Measurements from ENCODE around the gene TRIM58.

TRIM58 gene

GRCh38 chr1:247857069-247857984, at the start of gene TRIM58:
Gene TRIM58, plus strand, starts transcription at chr1:247857187. Its CDS starts 60 bp downstream, at chr1:247857247.
- Histone ChIP-seq H3K36me3 (ENCODE audit: control insufficient read depth, insufficient read depth, low read length) (no peaks in the 10 kb centered on the region), H3K9ac (ENCODE audit: low read length) (no peak within 1 kb of the TSS), H3K9me3 (ENCODE audit: control insufficient read depth, low read length) (no peaks in the 10 kb centered on the region), H3K4me1 (ENCODE audit: control insufficient read depth, insufficient read depth, low read length) (no peaks in the 10 kb centered on the region), H3K4me3 (ENCODE audit: low read length) (no peak within 1 kb of the TSS), H3K27me3 (ENCODE audit: control insufficient read depth, insufficient read depth, low read length) (no peaks in the 10 kb centered on the region)

- no peak overlapping the region for H3K9ac ChIP-seq (ENCODE audit: low read length)
- H3K27me3 ChIP-seq (ENCODE audit: control insufficient read depth, insufficient read depth, low read length): no peaks in the 10 kb centered on the region
- H3K4me1 ChIP-seq (ENCODE audit: control insufficient read depth, insufficient read depth, low read length): no peaks in the 10 kb centered on the region
- H3K36me3 ChIP-seq (ENCODE audit: control insufficient read depth, insufficient read depth, low read length): no peaks in the 10 kb centered on the region
- no peaks in the 10 kb centered on the region for H3K9me3 ChIP-seq (ENCODE audit: control insufficient read depth, low read length)
- no peak overlapping the region for H3K4me3 ChIP-seq (ENCODE audit: low read length)
These were observed 44.4 kb upstream of the TRIM58 start for GRCh38 chr1:247812637-247813036.

- Histone ChIP-seq H3K36me3 (ENCODE audit: control insufficient read depth, insufficient read depth, low read length) (no peaks in the 10 kb centered on the region), H3K9me3 (ENCODE audit: control insufficient read depth, low read length) (no peaks in the 10 kb centered on the region), H3K4me3 (ENCODE audit: low read length) (no peak overlapping the region), H3K27me3 (ENCODE audit: control insufficient read depth, insufficient read depth, low read length) (no peaks in the 10 kb centered on the region), H3K9ac (ENCODE audit: low read length) (no peak overlapping the region), H3K4me1 (ENCODE audit: control insufficient read depth, insufficient read depth, low read length) (no peaks in the 10 kb centered on the region)
These were observed 34.9 kb upstream of the TRIM58 start for GRCh38 chr1:247822060-247822459.

GRCh38 chr1:247824023-247824422, 33.0 kb upstream of the TRIM58 start, which contains the start of gene OR14A16:
Gene OR14A16, minus strand, starts transcription at chr1:247824119. Its CDS starts 8,390 bp downstream, at chr1:247815729.
- Histone ChIP-seq H3K27me3 (ENCODE audit: control insufficient read depth, insufficient read depth, low read length) (no peaks in the 10 kb centered on the region), H3K9me3 (ENCODE audit: control insufficient read depth, low read length) (no peaks in the 10 kb centered on the region), H3K4me1 (ENCODE audit: control insufficient read depth, insufficient read depth, low read length) (no peaks in the 10 kb centered on the region), H3K36me3 (ENCODE audit: control insufficient read depth, insufficient read depth, low read length) (no peaks in the 10 kb centered on the region), H3K4me3 (ENCODE audit: low read length) (no peak within 1 kb of the TSS), H3K9ac (ENCODE audit: low read length) (no peak within 1 kb of the TSS)

- H3K4me1 ChIP-seq (ENCODE audit: control insufficient read depth, insufficient read depth, low read length): no peaks in the 10 kb centered on the region
- H3K4me3 ChIP-seq (ENCODE audit: low read length): no peak overlapping the region
- no peak overlapping the region for H3K9ac ChIP-seq (ENCODE audit: low read length)
- no peaks in the 10 kb centered on the region for H3K36me3 ChIP-seq (ENCODE audit: control insufficient read depth, insufficient read depth, low read length)
- H3K9me3 ChIP-seq (ENCODE audit: control insufficient read depth, low read length): no peaks in the 10 kb centered on the region
- no peaks in the 10 kb centered on the region for H3K27me3 ChIP-seq (ENCODE audit: control insufficient read depth, insufficient read depth, low read length)
These were observed 31.6 kb upstream of the TRIM58 start for GRCh38 chr1:247825362-247825761.

GRCh38 chr1:247829656-247830055, 27.3 kb upstream of the TRIM58 start:
- Histone ChIP-seq H3K27me3 (ENCODE audit: control insufficient read depth, insufficient read depth, low read length) (no peaks in the 10 kb centered on the region), H3K4me3 (ENCODE audit: low read length) (no peak overlapping the region), H3K4me1 (ENCODE audit: control insufficient read depth, insufficient read depth, low read length) (no peaks in the 10 kb centered on the region), H3K36me3 (ENCODE audit: control insufficient read depth, insufficient read depth, low read length) (no peaks in the 10 kb centered on the region), H3K9me3 (ENCODE audit: control insufficient read depth, low read length) (no peaks in the 10 kb centered on the region), H3K9ac (ENCODE audit: low read length) (no peak overlapping the region)

GRCh38 chr1:247833601-247834000, 23.4 kb upstream of the TRIM58 start:
- Histone ChIP-seq H3K4me3 (ENCODE audit: low read length) (no peak overlapping the region), H3K4me1 (ENCODE audit: control insufficient read depth, insufficient read depth, low read length) (no peaks in the 10 kb centered on the region)

GRCh38 chr1:247840818-247841217, 16.2 kb upstream of the TRIM58 start:
- Histone ChIP-seq H3K4me1 (ENCODE audit: control insufficient read depth, insufficient read depth, low read length) (no peaks in the 10 kb centered on the region), H3K9ac (ENCODE audit: low read length) (no peak overlapping the region), H3K9me3 (ENCODE audit: control insufficient read depth, low read length) (no peaks in the 10 kb centered on the region), H3K27me3 (ENCODE audit: control insufficient read depth, insufficient read depth, low read length) (no peaks in the 10 kb centered on the region), H3K4me3 (ENCODE audit: low read length) (no peak overlapping the region), H3K36me3 (ENCODE audit: control insufficient read depth, insufficient read depth, low read length) (no peaks in the 10 kb centered on the region)

More at GRCh38 chr1:247833601-247834000, 23.4 kb upstream of the TRIM58 start:
- Histone ChIP-seq H3K27me3 (ENCODE audit: control insufficient read depth, insufficient read depth, low read length) (no peaks in the 10 kb centered on the region), H3K9me3 (ENCODE audit: control insufficient read depth, low read length) (no peaks in the 10 kb centered on the region), H3K36me3 (ENCODE audit: control insufficient read depth, insufficient read depth, low read length) (no peaks in the 10 kb centered on the region), H3K9ac (ENCODE audit: low read length) (no peak overlapping the region)

- Histone ChIP-seq H3K9ac (ENCODE audit: low read length) (no peak within 1 kb of the TSS), H3K27me3 (ENCODE audit: control insufficient read depth, insufficient read depth, low read length) (no peaks in the 10 kb centered on the region), H3K9me3 (ENCODE audit: control insufficient read depth, low read length) (no peaks in the 10 kb centered on the region), H3K4me1 (ENCODE audit: control insufficient read depth, insufficient read depth, low read length) (no peaks in the 10 kb centered on the region), H3K36me3 (ENCODE audit: control insufficient read depth, insufficient read depth, low read length) (no peaks in the 10 kb centered on the region), H3K4me3 (ENCODE audit: low read length) (no peak within 1 kb of the TSS)
These were observed 15.2 kb upstream of the TRIM58 start, which contains the start of gene OR11L1 for GRCh38 chr1:247841796-247842195. Gene OR11L1, minus strand, starts transcription at chr1:247841896. Its CDS starts 0 bp downstream, at chr1:247841896.

GRCh38 chr1:247843411-247843810, 13.6 kb upstream of the TRIM58 start:
- Histone ChIP-seq H3K4me3 (ENCODE audit: low read length) (no peak overlapping the region), H3K4me1 (ENCODE audit: control insufficient read depth, insufficient read depth, low read length) (no peaks in the 10 kb centered on the region), H3K27me3 (ENCODE audit: control insufficient read depth, insufficient read depth, low read length) (no peaks in the 10 kb centered on the region), H3K36me3 (ENCODE audit: control insufficient read depth, insufficient read depth, low read length) (no peaks in the 10 kb centered on the region), H3K9me3 (ENCODE audit: control insufficient read depth, low read length) (no peaks in the 10 kb centered on the region), H3K9ac (ENCODE audit: low read length) (no peak overlapping the region)

GRCh38 chr1:247845011-247845692, 11.8 kb upstream of the TRIM58 start:
- H3K9me3 ChIP-seq (ENCODE audit: control insufficient read depth, low read length): no peaks in the 10 kb centered on the region
- no peaks in the 10 kb centered on the region for H3K36me3 ChIP-seq (ENCODE audit: control insufficient read depth, insufficient read depth, low read length)
- no peaks in the 10 kb centered on the region for H3K4me1 ChIP-seq (ENCODE audit: control insufficient read depth, insufficient read depth, low read length)
- no peak overlapping the region for H3K4me3 ChIP-seq (ENCODE audit: low read length)
- no peaks in the 10 kb centered on the region for H3K27me3 ChIP-seq (ENCODE audit: control insufficient read depth, insufficient read depth, low read length)
- H3K9ac ChIP-seq (ENCODE audit: low read length): no peak overlapping the region

- H3K4me1 ChIP-seq (ENCODE audit: control insufficient read depth, insufficient read depth, low read length): no peaks in the 10 kb centered on the region
- no peak overlapping the region for H3K9ac ChIP-seq (ENCODE audit: low read length)
- no peaks in the 10 kb centered on the region for H3K36me3 ChIP-seq (ENCODE audit: control insufficient read depth, insufficient read depth, low read length)
- H3K27me3 ChIP-seq (ENCODE audit: control insufficient read depth, insufficient read depth, low read length): no peaks in the 10 kb centered on the region
- no peaks in the 10 kb centered on the region for H3K9me3 ChIP-seq (ENCODE audit: control insufficient read depth, low read length)
- H3K4me3 ChIP-seq (ENCODE audit: low read length): no peak overlapping the region
These were observed 11.3 kb upstream of the TRIM58 start for GRCh38 chr1:247845693-247846017.

All from mucosa of stomach (tissue), 1 donor.